NCI-H82 (cell line): ENCODE results near the gene DOK7.

Experiments
- DNase-seq: peaks from one replicate; lab custom pipeline; 2025; lab: John Stamatoyannopoulos, UW

DOK7 gene

DNA sequence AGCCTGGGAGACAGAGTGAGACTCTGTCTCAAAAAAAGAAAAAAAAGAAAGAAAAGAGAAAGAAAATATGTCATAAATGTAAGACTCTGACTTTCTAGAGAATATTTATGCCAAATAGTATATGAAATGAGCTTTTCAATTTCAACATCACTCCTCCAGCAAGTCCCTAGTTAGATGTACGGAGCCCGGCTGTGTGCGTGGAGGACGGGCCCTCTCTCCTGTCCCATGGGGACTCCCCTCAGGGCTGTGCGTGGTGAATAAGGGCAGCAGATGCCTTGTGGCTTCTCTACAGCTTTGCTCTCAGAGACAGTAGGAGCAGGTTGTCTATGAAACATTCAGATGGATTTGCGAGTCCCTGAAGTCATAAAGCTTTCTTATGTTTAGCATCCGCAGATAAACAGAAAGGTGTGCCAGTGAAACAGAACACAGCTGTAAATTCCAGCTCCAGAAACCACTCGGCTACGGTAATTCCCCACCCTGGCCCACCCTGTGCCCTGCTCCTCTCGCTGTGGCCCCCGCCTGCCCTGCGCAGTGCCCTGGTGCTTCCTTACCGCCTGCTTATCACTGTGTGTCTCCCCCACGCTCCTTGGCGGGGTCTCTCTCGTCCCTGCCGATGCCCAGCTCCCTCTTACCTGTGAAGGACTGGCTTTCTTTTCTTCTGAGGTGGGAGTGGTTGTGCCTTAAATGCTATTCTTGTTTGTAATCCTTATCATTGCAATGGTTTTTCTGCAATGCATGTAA lies 35.2 kb upstream of the DOK7 start:
- no peak for DNase-seq

DNA sequence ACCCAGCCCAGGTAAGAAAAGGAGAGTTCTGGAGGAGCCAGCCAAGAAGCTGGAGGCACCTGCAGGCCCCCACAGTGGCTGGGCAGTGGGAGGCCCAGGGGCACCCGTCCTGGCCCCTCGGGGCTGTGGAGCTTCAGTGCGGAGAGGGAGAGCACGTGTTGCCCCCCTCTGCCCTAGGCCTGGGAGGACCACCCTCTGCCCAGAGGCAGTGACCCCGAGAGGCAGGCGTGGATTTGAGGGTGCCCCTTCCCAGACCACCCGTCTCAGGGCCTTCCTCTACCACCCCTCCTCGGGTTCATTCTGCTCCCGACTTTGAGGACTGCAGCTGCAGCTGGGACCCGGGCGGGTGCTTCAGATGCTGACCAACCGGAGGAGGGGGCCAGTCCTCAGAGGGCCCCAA lies 33.5 kb upstream of the DOK7 start:
- DNase-seq: no peak

DNA sequence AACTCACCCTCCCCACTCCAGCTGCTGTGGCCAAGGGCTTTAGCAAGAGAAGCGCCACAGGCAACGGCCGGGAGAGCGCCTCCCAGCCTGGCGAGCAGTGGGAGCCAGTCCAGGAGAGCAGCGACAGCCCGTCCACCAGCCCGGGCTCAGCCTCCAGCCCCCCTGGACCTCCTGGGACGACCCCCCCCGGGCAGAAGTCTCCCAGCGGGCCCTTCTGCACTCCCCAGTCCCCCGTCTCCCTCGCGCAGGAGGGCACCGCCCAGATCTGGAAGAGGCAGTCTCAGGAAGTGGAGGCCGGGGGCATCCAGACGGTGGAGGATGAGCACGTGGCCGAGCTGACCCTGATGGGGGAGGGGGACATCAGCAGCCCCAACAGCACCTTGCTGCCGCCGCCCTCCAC lies 32.6 kb upstream of the DOK7 start:
- no peak for DNase-seq

DNA sequence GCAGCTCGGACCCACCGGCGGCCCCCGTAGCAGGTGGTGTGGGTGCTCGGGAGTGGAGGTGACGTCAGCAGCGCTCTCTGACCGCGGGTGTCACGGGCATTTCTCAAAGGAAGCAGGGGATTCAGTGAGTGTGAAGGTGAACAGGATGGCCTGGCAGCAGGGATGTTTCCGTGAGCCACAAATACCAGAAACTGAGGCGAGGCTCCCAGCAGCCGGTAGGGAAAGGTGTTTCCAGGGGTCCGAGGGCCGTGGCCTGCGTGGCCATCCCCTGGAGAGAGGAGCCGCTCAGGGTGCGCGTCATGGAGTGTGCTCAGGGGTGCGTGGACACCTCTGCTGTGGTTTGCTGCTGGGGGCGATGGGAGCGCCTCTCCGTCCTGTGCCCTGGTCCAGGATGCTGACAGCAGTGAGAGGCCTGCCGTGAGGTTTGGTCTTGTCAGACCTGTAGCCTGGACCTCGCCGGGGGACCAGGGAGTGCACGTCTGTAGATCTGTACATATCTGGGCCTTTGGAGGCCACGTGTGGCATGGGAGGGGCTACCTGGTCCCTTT lies 31.6 kb upstream of the DOK7 start:
- DNase-seq: no peak

DNA sequence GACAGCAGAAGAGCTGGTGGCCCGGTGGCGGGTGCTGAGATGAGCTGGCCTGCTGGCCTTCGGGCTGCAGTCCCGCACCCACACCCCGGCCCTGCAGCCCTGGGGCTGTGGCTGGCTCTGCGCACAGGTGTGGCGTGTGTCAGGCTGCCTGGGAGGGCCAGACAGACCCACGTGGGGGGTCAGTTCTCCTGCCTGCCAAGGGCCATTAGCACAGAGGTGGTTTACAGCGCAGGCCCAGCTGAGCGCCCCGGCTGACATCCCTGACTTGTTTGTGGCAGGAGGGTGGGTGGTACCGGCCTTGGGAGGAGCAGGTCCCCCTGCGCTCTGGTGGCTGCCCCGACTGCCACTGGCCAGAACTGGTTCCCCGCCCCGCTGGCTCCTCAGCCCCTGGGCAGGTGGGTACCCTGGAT lies 30.7 kb upstream of the DOK7 start:
- DNase-seq: no peak

DNA sequence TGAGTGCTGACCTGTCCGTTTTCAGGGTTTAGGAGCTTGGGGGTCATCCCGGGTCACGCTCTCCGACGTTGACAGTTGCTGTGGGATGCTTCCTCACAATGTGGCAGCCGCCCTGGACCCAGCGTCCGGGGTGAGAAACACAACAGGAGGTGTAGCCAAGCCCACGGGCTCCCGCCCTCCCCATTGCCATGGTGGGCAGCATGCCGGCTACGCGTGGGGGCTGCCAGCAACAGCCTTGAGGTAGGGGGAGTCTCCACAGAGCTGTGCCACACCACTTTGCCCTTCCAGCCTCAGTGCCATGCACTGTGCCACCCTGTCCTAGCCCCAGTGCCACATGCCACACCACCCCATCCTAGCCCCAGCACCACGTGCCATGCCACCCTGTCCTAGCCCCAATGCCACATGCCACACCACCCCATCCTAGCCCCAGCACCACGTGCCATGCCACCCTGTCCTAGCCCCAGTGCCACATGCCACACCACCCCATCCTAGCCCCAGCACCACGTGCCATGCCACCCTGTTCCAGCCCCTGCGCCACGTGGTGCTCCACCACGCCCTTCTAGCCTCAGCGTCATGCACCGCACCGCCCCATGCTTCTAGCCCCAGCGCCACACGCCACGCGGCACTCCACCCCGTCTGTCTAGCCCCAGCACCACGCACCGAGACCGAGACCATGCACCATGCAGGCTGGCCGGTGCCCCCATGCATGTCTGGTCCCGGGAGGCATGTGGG lies 29.8 kb upstream of the DOK7 start:
- no peak for DNase-seq

DNA sequence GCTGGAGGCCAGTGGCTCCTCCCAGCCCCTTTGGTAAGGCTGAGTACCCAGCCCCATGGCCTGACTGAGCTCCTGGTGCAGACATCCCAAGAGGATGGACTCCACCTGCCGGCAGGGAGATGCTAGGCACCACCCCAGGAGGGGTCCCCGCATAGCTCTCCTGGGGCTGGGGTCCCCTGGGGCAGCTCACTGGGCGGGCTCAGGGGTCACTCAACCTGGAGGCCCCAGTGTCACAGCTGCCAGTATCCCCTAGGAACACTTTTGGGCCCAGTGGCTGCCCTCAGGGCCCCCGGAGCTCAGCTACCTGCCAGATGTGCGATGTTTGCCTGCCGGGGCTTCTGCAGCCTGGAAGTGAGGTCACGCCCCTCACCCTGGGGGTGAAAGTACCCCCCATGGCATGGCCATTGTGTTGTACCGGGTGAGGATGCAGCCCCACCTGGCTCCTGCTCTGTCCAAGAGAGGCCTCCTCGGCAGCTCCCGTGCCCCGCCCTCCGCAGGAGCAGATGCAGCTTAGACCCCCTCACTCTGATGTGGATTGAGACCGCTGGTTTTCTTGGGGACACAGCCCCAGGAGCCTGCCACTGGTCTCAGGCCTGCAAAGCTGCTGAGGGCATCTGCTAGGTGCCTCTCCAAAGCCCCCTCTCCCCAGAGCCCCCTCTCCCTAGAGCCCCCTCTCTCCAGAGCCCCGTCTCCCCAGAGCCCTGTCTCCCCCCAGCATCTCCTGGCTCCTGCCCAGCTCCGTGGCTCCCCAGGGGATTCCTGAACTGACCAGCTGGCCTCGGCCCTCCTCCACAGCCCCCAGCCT lies 28.0 kb upstream of the DOK7 start:
- no peak for DNase-seq

DNA sequence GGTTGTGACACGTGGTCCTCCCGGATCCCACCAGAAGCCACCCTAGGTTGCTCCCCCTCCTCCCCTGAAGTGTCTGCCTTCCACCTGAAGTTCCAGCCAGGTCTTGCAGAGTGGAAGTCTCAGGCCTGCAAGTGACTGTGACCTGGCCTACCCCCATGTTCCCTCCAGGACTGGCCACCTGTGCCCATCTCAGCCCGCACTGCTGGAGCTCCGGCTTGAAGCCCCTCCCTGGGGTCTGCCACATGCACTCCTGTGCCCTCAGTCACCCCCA lies 27.5 kb upstream of the DOK7 start:
- DNase-seq: no peak

DNA sequence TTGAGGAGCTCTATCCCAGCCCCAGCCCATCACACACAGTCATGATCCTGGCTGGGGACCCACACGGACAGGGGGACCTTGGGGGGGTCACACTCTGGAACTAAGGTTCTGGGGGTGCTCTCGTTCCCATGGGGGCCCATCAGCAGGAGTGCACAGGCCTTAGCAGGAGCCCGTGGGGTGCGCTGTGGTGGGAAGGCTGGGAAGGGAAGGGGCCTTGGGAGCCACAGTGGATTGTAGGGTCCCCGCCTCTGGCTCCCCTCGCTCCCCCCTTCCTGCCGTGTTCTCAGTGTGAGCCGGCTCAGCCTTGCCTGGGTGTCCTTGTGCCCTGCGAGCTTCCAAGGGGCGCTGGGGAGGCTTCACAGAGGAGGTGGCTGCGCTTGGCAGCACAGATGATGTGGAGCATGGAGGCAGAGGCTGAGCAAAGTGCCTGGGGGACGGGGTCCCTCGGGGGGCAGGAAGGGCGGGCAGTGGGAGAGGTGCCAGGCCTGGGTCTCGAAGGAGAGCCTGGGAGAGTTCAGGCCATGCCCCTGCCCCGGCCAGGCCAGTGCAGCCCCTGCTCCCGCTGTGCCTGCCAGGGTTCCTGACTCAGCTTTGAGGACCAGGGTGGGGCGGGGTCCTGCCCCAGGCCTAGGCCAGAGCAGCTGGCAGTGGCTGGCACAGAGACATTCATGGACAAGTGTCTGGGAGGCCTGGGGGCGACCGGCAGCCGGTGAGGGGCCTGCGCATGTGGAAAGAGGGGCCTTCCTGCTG lies 26.9 kb upstream of the DOK7 start:
- no peak for DNase-seq

DNA sequence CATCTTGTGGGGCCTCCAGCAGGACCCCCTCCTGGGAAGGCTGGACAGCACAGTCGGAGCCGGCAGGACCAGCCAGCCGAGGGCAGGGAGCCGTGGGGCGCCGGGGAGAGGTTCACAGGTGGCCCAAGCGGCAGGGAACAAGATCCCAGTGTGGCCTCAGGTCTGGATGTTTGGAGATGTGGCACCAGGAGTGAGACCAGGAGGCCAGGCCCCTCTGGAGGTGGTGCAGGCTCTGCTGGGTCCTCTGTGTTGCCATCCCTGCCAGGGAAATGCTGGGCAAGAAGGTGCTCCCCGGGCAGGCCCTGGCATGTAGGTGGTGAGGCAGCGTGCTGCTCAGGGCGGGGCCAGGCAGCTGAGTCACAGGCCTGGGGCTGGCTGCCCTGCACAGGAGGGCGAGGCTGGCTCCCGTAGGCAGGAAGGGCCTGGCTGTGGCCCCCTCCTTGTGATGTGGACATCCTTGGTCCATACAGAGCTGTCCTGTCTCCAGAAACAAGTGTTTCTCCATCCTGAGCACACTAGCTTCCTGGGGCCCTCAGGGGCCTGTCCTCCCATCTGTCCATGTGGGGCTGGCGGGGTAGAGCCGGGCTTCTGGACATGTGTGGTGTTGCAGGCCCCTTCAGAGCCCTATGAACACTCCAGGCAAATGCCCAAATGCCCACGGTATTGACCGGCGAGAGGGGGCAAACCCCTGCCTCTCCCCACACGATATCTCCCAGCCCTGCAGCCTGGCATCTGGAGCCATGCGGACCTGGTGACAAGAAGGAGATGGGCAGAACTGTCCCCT lies 26.1 kb upstream of the DOK7 start:
- no peak for DNase-seq

DNA sequence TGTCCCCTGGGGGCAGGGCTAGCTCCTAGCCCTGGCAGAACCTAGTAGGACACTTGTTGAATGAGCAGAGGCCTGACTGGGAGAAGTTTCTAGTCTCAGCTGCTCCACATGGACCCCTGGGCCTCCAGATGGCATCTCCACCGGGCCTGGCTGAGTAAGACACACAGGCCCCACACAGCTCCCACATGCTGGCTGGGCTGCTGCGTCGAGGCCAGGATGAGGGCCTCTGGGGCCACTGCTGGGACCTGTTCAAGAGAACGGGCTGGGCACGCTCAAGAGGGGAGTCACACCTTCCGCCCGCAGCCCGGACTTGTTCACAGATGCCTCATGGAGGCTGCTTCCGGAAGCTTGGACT lies 25.5 kb upstream of the DOK7 start:
- DNase-seq: no peak

DNA sequence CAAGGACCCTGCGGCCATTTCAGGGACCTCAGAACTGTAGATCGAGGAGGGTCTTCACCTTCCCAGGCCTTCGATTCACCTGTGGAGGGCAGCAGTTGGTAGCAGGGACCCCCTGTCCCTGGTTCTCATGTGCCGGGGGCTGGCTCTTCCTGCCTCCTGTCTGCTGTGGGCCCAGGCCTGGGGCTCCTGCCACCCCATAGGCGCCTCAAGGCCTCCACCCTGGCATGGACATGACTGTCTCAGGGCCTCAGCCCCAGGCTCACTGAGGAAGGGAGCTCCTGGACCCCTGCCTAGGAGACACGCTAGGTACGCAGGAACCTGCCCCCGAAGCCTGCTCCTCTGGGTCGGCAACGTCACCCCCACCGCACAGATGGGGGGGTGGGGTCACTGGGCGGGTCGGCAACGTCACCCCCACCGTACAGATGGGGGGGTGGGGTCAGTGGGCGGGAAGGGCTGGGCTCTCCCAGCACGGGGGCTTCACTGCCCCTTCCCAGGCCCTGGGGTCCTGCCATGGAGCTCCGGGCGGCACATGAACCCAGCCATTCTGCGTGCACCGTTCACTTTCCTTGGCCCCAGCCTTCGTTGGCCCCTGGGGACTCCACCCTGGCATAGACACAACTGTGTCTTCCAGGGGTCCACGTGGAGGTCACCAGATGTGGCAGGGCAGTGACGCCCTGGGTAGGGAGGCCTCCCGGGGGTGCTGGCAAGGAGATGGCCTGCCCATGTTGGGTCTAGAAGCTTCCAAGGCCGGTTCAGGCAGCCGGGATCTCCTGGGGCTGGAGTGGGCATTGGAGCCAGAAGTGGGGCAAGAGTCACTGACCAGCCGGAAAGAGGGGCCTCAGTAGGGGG lies 24.9 kb upstream of the DOK7 start:
- DNase-seq: no peak

DNA sequence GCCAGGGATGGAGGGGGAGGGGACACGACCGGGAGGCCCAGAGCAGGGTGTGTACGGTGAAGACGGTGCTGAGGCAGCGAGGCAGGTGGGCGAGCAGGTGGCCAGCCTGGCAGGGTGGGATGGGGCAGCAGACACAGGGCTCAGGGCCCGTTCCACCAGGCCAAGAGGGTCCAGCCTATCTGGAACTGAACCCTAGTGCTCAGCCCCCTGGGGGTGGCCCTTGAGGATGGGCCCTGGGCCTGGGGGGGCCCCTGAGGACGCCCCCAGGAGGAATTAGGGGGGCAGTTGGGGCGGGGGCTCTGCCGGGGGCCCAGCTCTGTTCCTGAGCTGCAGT lies 24.3 kb upstream of the DOK7 start:
- no peak for DNase-seq

DNA sequence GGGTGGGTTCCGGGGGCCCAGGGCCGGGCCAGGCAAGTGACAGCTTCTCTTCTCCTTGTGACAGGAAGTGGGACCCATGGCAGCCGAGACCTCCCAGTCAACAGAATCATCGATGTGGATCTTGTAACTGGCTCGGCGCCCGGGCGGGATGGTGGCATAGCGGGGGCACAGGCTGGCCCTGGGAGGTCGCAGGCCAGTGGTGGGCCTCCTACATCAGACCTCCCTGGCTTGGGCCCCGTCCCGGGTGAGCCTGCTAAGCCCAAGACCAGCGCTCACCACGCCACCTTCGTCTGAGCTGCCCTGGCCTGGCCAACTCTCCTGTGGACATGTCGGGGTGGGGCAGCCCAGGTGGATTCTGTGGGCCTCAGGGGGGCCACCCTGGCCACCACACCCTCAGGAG lies 23.7 kb upstream of the DOK7 start:
- no peak for DNase-seq

DNA sequence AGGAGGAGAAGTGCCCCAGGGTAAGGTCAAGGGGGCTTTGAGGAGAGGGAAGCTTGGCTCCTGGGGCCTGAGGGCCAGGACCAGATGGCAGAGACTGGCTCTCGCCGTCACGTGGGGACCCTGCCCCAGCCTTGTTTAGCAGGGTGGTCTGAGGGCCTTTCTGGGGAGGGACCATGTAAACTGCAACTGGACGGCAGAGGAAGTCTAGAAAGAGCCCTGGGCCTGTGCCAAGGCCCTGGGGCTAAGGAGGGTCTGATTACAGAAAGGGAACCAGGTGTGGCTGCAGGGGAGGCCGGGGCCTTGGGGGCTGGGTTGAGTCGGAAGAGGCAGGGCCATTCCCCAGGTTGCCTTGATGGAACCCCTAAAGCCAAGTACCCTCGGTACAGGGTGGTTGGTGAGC lies 23.1 kb upstream of the DOK7 start:
- no peak for DNase-seq

DNA sequence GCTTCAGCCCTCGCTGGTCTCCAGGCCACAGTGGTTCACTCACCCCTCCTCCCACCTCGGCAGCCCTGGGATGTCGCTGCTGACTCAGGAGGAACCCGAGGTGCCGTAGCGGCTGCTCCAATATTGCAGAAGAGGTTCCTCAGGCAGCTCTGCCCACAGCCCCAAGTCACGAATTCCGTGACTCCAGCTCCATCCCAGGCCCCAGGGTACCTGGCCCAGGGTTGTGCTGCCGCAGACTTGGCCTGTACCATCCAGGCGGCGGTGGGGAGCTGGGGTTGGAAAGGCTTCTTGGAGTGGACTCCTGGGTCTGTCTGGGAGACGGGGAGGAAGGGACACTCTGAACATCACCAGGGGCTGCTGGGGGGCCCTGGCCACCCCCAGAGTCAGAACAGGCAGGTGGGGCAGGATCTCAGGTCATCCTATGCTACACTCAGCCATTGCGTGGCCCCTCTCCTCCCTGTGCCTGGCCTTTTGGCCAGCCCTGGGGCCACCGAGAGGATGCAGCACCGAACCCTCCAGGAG lies 22.1 kb upstream of the DOK7 start:
- no peak for DNase-seq

DNA sequence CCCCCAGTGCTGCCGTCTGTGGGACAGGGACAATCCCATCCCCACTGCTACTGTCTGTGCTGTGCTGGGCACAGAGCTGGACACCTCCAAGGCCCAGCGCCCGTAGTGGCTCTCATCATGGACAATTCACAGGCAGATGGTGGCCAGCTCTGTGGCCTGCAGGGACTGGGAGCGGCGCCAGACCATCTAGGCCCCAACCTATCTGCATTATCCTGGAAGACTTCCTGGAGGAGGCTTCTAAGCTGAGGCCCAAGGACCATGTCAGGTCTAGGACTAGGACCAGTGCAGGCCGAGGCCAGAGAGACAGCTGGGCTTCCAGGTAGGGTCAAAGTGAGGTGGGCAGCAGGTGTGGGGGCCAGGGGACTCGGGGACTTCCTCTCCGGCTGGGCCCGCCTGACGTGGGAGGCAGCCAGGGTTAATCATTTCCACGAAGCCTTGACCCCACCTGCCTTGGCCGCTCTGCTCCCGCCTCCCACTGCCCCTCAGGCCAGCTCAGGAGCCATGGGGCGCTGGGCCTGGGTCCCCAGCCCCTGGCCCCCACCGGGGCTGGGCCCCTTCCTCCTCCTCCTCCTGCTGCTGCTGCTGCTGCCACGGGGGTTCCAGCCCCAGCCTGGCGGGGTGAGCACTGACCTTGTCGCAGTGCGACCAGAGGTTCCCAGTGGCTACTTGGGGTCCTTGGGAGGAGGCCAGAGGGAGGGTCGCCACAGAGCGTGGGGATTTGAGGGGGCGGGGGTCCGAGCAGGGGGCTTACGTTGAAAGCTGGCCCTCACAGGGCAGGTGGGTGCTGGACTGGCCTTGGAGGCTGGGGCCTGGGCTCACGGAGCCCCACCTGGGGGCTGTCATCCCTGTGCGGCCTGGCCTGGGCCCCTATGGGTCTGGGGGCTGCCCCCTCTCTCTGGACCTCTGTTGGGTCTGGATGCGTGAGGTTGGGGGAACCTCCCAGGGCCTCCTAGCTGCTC lies 21.3 kb upstream of the DOK7 start, which contains the start of gene HGFAC:
HGFAC (plus strand) TSS at position 468 of the 959 bp plus-strand sequence; CDS start at position 502, 34 bp downstream.
- no peak for DNase-seq

DNA sequence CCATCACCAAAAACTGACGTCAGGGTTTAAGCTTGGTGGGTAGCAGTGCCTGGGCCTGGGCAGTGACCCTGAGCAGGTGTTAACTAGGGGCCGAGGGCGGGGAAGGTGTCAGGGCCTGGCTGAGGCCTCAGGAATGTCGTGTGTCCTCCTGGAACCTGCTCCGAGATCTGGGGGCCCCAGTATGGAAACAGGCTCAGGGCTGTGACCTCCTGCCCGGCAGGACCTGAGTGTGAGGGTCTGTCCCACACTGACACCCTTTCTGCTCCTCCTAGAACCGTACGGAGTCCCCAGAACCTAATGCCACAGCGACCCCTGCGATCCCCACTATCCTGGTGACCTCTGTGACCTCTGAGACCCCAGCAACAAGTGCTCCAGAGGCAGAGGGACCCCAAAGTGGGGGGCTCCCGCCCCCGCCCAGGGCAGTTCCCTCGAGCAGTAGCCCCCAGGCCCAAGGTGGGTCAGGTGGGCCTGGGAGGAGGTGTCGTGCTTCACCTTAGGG lies 20.6 kb upstream of the DOK7 start:
- no peak for DNase-seq
